GM20431 (cell line): ENCODE measurements around the gene PGD.
"Not testable (repeated sequence)": the region's sequence is repeated elsewhere in the genome, so short reads cannot be mapped to it uniquely, and the experiment has no call there.

Experiments used
- in situ Hi-C: fragments of 300-500 bp; cut with MseI, MboI; formaldehyde crosslinking; loops from one replicate; pipeline ENCODE4 v1.15.0; 2020; ENCODE audit warnings: low sequenced_read_pairs; ENCODE audit not compliant: unreplicated experiment

The PGD gene

GRCh38 chr1:10396870-10397269 is 2.0 kb upstream of the PGD start:
- in situ Hi-C loops = no loop called here

GRCh38 chr1:10398278-10398733 is 558 bp upstream of the PGD start:
- in situ Hi-C loops = no loop called here

GRCh38 chr1:10399444-10399941 is 629 bp downstream of the PGD start:
- in situ Hi-C loops = no loop called here

GRCh38 chr1:10400013-10400412 is 1.1 kb downstream of the PGD start:
- in situ Hi-C loops = no loop called here

GRCh38 chr1:10401281-10401680 is 2.4 kb downstream of the PGD start:
- in situ Hi-C loops = no loop called here

GRCh38 chr1:10402729-10403274 is 3.9 kb downstream of the PGD start:
- in situ Hi-C loops = no loop called here

- in situ Hi-C loops = no loop called here
These were observed 8.3 kb downstream of the PGD start for GRCh38 chr1:10407201-10407600.

- in situ Hi-C loops = no loop called here
These were observed 16.5 kb downstream of the PGD start for GRCh38 chr1:10415211-10415930.

GRCh38 chr1:10415967-10416366 is 17.1 kb downstream of the PGD start:
- in situ Hi-C loops = not testable (repeated sequence)

GRCh38 chr1:10418741-10419140 is 19.9 kb downstream of the PGD start:
- in situ Hi-C loops = not testable (repeated sequence)

GRCh38 chr1:10419351-10419750 is 20.5 kb downstream of the PGD start:
- in situ Hi-C loops = no loop called here

GRCh38 chr1:10421637-10422036 is 22.8 kb downstream of the PGD start:
- in situ Hi-C loops = no loop called here

- in situ Hi-C loops = no loop called here
These were observed 25.2 kb downstream of the PGD start for GRCh38 chr1:10424034-10424433.

- in situ Hi-C loops = no loop called here
These were observed 25.8 kb downstream of the PGD start for GRCh38 chr1:10424651-10425050.

GRCh38 chr1:10425826-10426534 is 27.1 kb downstream of the PGD start:
- in situ Hi-C loops = not testable (repeated sequence)

- in situ Hi-C loops = not testable (repeated sequence)
These were observed 27.6 kb downstream of the PGD start for GRCh38 chr1:10426535-10426848.

- in situ Hi-C loops = no loop called here
These were observed 30.1 kb downstream of the PGD start for GRCh38 chr1:10428984-10429383.

- in situ Hi-C loops = no loop called here
These were observed 31.0 kb downstream of the PGD start for GRCh38 chr1:10429868-10430215.

GRCh38 chr1:10430216-10431069 is 31.6 kb downstream of the PGD start, which contains the start of gene CENPS:
TSS of gene CENPS (plus strand) at chr1:10430433. CDS start at chr1:10430518, 85 bp downstream.
- in situ Hi-C loops = no loop called here

GRCh38 chr1:10431070-10431730 is 32.3 kb downstream of the PGD start:
- in situ Hi-C loops = no loop called here
